K562 (cell line): ENCODE data around the gene DTX4. TPM values are rescaled to one million over a fixed set of nuclear protein-coding genes. Genes with fewer than 3 reads are reported as not detected.

Experiments
- BRD9 ChIP-seq: fragments of 450-650 bp; IDR thresholded peaks from 2 replicates; pipeline ENCODE4 v1.6.1; 2018; ENCODE audit warnings: low read depth; ENCODE audit not compliant: partially characterized antibody
- DACH1 ChIP-seq: fragments of 450-650 bp; IDR thresholded peaks from 2 replicates; pipeline ENCODE4 v1.6.1; 2018; ENCODE audit not compliant: partially characterized antibody
- EGR1 ChIP-seq: fragments of 450-650 bp; conservative IDR thresholded peaks from 2 replicates; pipeline ENCODE4 v1.6.1; 2017; ENCODE audit warnings: mild to moderate bottlenecking
- EZH2 ChIP-seq: IDR thresholded peaks from 2 replicates; pipeline ENCODE4 v1.6.1; 2012; ENCODE audit warnings: low read depth, mild to moderate bottlenecking, inconsistent platforms, low read length, borderline replicate concordance
- FOXA3 ChIP-seq, 2 experiments: fragments of 450-650 bp in 1 of 2; sonication (generic) in 1 of 2; formaldehyde crosslinking; IDR thresholded peaks in 1 of 2; conservative IDR thresholded peaks in 1 of 2; 2 replicates each; pipeline versions ENCODE4 v1.4.0 to v1.8.0; 2020 to 2022; ENCODE audit warnings: mild to moderate bottlenecking in 2 of 2, missing genetic modification reagents in 1 of 2
- GTF2A2 ChIP-seq: IDR thresholded peaks from 2 replicates; pipeline ENCODE4 v1.6.1; 2016; ENCODE audit warnings: mild to moderate bottlenecking, missing genetic modification characterization, missing compliant biosample characterization
- HIVEP1 ChIP-seq: fragments of 250-450 bp; sonication (Bioruptor Pico); IDR thresholded peaks from 2 replicates; pipeline ENCODE4 v1.4.0; 2020; ENCODE audit warnings: mild to moderate bottlenecking
- HNRNPUL1 ChIP-seq: fragments of 200-400 bp; formaldehyde crosslinking; IDR thresholded peaks from 2 replicates; pipeline ENCODE4 v1.6.1; 2017; ENCODE audit warnings: low read length
- HSF4 ChIP-seq: fragments of 250-450 bp; sonication (Bioruptor Pico); IDR thresholded peaks from 2 replicates; pipeline ENCODE4 v2.1.2; 2022; ENCODE audit warnings: mild to moderate bottlenecking, moderate library complexity, borderline replicate concordance
- PCBP1 ChIP-seq: fragments of 200-400 bp; formaldehyde crosslinking; IDR thresholded peaks from 2 replicates; pipeline ENCODE4 v1.6.1; 2018; ENCODE audit warnings: mild to moderate bottlenecking, low read depth, low read length; ENCODE audit not compliant: poor library complexity, severe bottlenecking
- PML ChIP-seq: IDR thresholded peaks from 2 replicates; pipeline ENCODE4 v1.6.1; 2012; ENCODE audit warnings: low read length, inconsistent platforms
- PRMT5 ChIP-seq: sonication (generic); formaldehyde crosslinking; IDR thresholded peaks from 2 replicates; pipeline ENCODE4 v1.5.0; 2020; ENCODE audit warnings: missing genetic modification reagents
- RBM22 ChIP-seq: fragments of 200-400 bp; formaldehyde crosslinking; IDR thresholded peaks from 2 replicates; pipeline ENCODE4 v1.6.1; 2018; ENCODE audit warnings: low read length, low read depth; ENCODE audit not compliant: poor library complexity, severe bottlenecking
- RBM25 ChIP-seq: fragments of 200-400 bp; formaldehyde crosslinking; IDR thresholded peaks from 2 replicates; pipeline ENCODE4 v1.6.1; 2018; ENCODE audit warnings: low read length, low read depth, moderate library complexity; ENCODE audit not compliant: severe bottlenecking
- SIN3A ChIP-seq, 2 experiments: fragments of 150-350 bp in 1 of 2; IDR thresholded peaks; 2 replicates each; pipeline ENCODE4 v1.6.1; 2011 to 2016; ENCODE audit warnings: borderline replicate concordance in 2 of 2, low read depth in 2 of 2, low read length in 2 of 2, mild to moderate bottlenecking in 2 of 2, moderate library complexity in 2 of 2; ENCODE audit not compliant: control insufficient read depth in 1 of 2
- SRF ChIP-seq, 2 experiments: fragments of 250-450, 450-650 bp in 1 of 2; sonication (Bioruptor Pico) in 1 of 2; sonication (generic) in 1 of 2; formaldehyde crosslinking; IDR thresholded peaks; 2 replicates each; pipeline versions ENCODE4 v1.5.0 to v1.5.1; 2020 to 2022; ENCODE audit warnings: mild to moderate bottlenecking in 1 of 2, missing genetic modification reagents in 1 of 2
- ZC3H11A ChIP-seq: IDR thresholded peaks from 2 replicates; pipeline ENCODE4 v1.6.1; 2012; ENCODE audit warnings: low read depth, low read length, improper control_type of control experiment
- ZFPM2 ChIP-seq: fragments of 250-450 bp; sonication (Bioruptor Pico); IDR thresholded peaks from 2 replicates; pipeline ENCODE4 v1.5.1; 2022; ENCODE audit warnings: mild to moderate bottlenecking
- ZNF121 ChIP-seq: sonication (generic); formaldehyde crosslinking; conservative IDR thresholded peaks from 2 replicates; pipeline ENCODE4 v1.8.0; 2022; ENCODE audit warnings: missing genetic modification reagents
- ZNF41 ChIP-seq: fragments of 250-450 bp; sonication (Bioruptor Pico); conservative IDR thresholded peaks from 2 replicates; pipeline ENCODE4 v1.4.0; 2020; ENCODE audit warnings: mild to moderate bottlenecking
- ZSCAN29 ChIP-seq: fragments of 450-650 bp; IDR thresholded peaks from 2 replicates; pipeline ENCODE4 v1.6.1; 2017
- ZZZ3 ChIP-seq: fragments of 450-650 bp; IDR thresholded peaks from 2 replicates; pipeline ENCODE4 v1.6.1; 2016; ENCODE audit warnings: antibody characterized with exemption, mild to moderate bottlenecking, moderate library complexity
- polyA plus RNA-seq, 8 experiments: library from polyadenylated mRNA; depleted of rRNA in 4 of 8; stranded (reverse) in 5 of 8; unstranded in 3 of 8; fragments of >200 nt; fragmentation: Nextera tagmentation in 2 of 8; fragmentation: Illumina TruSeq in 1 of 8; extraction: Ambion mirVana in 2 of 8; extraction: Trizol in 1 of 8; gene quantifications; 2 replicates each; pipeline versions ENCODE4 v1.2.1 to v1.2.3, GENCODE V29; 2011 to 2014; ENCODE audit warnings: inconsistent platforms in 1 of 8, missing spikeins in 1 of 8
- total RNA-seq, 7 experiments: library from RNA; depleted of rRNA in 6 of 7; stranded (reverse); fragments of >200 nt in 6 of 7; fragmentation: Illumina TruSeq in 2 of 7; extraction: Trizol in 2 of 7; gene quantifications; 2 replicates each; pipeline versions ENCODE4 v1.2.1 to v1.2.3, GENCODE V29; 2011 to 2021; ENCODE audit warnings: low replicate concordance in 1 of 7
- TF ChIP-seq, protein P1 (sequence below), 3 experiments: IDR thresholded peaks in 2 of 3; conservative IDR thresholded peaks in 1 of 3; 2 replicates each; pipeline ENCODE4 v1.5.1; 2011 to 2012; ENCODE audit warnings: low read length in 3 of 3, mild to moderate bottlenecking in 3 of 3, control low read depth in 2 of 3, improper control_type of control experiment in 1 of 3, inconsistent platforms in 1 of 3, low read depth in 1 of 3, mixed read lengths in 1 of 3, moderate library complexity in 1 of 3; ENCODE audit not compliant: insufficient read depth in 2 of 3
- TF ChIP-seq, protein P2 (sequence below): fragments of 450-650 bp; formaldehyde crosslinking; IDR thresholded peaks from 2 replicates; pipeline ENCODE4 v1.4.0; 2020; ENCODE audit warnings: mild to moderate bottlenecking, mixed read lengths

Gene DTX4
- total and polyA plus RNA-seq, 9 of the 15 experiments (the other 6 are each of a cell fraction or from before 2014, with no cell fraction given), result 0.03 to 0.47 (median 0.04) TPM; not detected in 4

DNA sequence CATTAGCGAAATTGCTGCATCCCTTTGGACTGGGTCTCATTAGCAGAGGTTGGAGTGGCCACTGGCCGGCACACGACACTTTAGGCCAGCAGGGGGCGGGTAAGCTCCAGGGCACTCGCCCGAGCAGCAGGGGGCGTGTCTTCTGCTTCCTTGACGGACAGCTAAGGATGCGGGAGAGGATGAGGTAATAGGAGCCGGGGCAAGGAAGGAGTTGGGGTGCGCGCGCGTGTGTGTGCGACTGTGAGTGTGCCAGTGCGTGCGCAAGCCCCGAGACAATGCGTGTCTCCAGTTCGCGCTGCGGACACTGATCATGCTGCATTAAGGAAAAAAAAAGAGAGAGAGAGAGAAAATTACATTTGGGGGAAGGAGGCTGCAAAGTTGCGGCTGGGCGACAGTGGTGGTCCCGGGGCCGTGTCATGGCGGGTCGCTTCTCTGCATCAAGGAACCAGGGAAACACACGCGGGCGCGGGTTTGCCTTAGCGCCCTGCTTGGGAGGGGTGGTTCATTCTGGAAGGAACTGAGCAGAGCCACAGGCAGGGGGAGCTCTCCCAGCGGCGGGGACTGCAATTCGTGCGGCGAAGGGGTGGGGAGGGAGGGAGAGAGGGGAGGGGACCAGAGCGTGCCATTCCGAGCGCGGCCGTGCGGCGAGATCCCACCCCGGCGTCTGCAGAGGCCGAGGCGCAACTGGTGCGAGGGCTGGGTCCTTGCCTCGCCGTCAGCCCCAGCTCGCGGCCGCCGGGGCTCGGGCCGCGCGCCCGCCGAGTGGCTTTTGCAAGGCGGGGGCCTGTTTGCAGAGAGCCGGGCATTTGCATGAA, at the start of gene DTX4 (continued):
- TF ChIP-seq ZZZ3 (no peak), SRF (CRISPR knock-in tag; IDR thresholded peaks at IDR 0.05) (no peak), PRMT5 (no peak), ZNF121 (peak; percentile 81; the same call in 1 of the 2 replicates), ZC3H11A (no peak), HIVEP1 (CRISPR knock-in tag) (no peak), BRD9 (peak; percentile 23), FOXA3 (CRISPR knock-in tag; conservative IDR thresholded peaks at IDR 0.05 in 1 of 2, IDR thresholded peaks at IDR 0.05 in 1 of 2) (no peak), ZNF41 (CRISPR knock-in tag) (no peak), ZFPM2 (CRISPR knock-in tag) (no peak), EGR1 (no peak), HNRNPUL1 (no peak), SIN3A (IDR thresholded peaks at IDR 0.05; ENCODE audit: borderline replicate concordance in 2 of 2, control insufficient read depth in 1 of 2, low read depth in 2 of 2, low read length in 2 of 2) (no peak), PCBP1 (peak; percentile 54), PML (no peak), HSF4 (CRISPR knock-in tag) (no peak), RBM22 (no peak), RBM25 (no peak), DACH1 (no peak), ZSCAN29 (no peak), GTF2A2 (tag) (no peak), EZH2 (no peak)
- TF ChIP-seq, protein P1, sequence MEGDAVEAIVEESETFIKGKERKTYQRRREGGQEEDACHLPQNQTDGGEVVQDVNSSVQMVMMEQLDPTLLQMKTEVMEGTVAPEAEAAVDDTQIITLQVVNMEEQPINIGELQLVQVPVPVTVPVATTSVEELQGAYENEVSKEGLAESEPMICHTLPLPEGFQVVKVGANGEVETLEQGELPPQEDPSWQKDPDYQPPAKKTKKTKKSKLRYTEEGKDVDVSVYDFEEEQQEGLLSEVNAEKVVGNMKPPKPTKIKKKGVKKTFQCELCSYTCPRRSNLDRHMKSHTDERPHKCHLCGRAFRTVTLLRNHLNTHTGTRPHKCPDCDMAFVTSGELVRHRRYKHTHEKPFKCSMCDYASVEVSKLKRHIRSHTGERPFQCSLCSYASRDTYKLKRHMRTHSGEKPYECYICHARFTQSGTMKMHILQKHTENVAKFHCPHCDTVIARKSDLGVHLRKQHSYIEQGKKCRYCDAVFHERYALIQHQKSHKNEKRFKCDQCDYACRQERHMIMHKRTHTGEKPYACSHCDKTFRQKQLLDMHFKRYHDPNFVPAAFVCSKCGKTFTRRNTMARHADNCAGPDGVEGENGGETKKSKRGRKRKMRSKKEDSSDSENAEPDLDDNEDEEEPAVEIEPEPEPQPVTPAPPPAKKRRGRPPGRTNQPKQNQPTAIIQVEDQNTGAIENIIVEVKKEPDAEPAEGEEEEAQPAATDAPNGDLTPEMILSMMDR (IDR thresholded peaks at IDR 0.05 in 2 of 3, conservative IDR thresholded peaks at IDR 0.05 in 1 of 3; ENCODE audit: insufficient read depth in 2 of 3, low read depth in 1 of 3, low read length in 3 of 3), result peak; percentile 90 to 98 (median 95)
- TF ChIP-seq, protein P2, sequence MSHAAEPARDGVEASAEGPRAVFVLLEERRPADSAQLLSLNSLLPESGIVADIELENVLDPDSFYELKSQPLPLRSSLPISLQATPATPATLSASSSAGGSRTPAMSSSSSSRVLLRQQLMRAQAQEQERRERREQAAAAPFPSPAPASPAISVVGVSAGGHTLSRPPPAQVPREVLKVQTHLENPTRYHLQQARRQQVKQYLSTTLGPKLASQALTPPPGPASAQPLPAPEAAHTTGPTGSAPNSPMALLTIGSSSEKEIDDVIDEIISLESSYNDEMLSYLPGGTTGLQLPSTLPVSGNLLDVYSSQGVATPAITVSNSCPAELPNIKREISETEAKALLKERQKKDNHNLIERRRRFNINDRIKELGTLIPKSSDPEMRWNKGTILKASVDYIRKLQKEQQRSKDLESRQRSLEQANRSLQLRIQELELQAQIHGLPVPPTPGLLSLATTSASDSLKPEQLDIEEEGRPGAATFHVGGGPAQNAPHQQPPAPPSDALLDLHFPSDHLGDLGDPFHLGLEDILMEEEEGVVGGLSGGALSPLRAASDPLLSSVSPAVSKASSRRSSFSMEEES (CRISPR knock-in tag), result no peak
